Osteocyte (in vitro differentiated cells): Measurements from ENCODE around the gene A1BG. TPM values are rescaled to one million over a fixed set of nuclear protein-coding genes. Genes with fewer than 3 reads are reported as not detected.

Experiments
- DNase-seq: peaks from one replicate; pipeline ENCODE4 v3.0.0; 2021; ENCODE audit warnings: mixed read lengths; ENCODE audit not compliant: unreplicated experiment; ENCODE audit errors: extremely low spot score
- H3K27ac Mint-ChIP-seq: one replicate; pipeline ENCODE4 v1.8.0; 2021; ENCODE audit warnings: mild to moderate bottlenecking, mixed read lengths; ENCODE audit not compliant: unreplicated experiment
- H3K27me3 Mint-ChIP-seq: one replicate; pipeline ENCODE4 v1.8.0; 2021; ENCODE audit warnings: mixed read lengths; ENCODE audit not compliant: unreplicated experiment
- H3K36me3 Mint-ChIP-seq: one replicate; pipeline ENCODE4 v1.8.0; 2021; ENCODE audit warnings: mixed read lengths; ENCODE audit not compliant: unreplicated experiment
- H3K4me1 Mint-ChIP-seq: one replicate; pipeline ENCODE4 v1.8.0; 2021; ENCODE audit warnings: mixed read lengths; ENCODE audit not compliant: unreplicated experiment
- H3K4me3 Mint-ChIP-seq: one replicate; pipeline ENCODE4 v1.8.0; 2021; ENCODE audit warnings: mild to moderate bottlenecking, moderate library complexity, mixed read lengths; ENCODE audit not compliant: unreplicated experiment
- H3K9me3 Mint-ChIP-seq: one replicate; pipeline ENCODE4 v1.8.0; 2021; ENCODE audit warnings: mixed read lengths; ENCODE audit not compliant: unreplicated experiment
- CTCF ChIP-seq: fragments of 200-600 bp; sonication (generic); IDR thresholded peaks from 2 replicates; pipeline ENCODE4 v1.5.0; 2021; ENCODE audit warnings: antibody characterized with exemption, mild to moderate bottlenecking, moderate library complexity
- microRNA-seq: library from miRNA; unstranded; fragments of <30 nt; microRNA quantifications from one replicate; pipeline ENCODE4 v1.1.0, GENCODE V29; 2020; ENCODE audit not compliant: unreplicated experiment
- total RNA-seq: library from RNA; stranded (reverse); gene quantifications from 2 replicates; pipeline ENCODE4 v1.2.1, GENCODE V29; 2021

A1BG gene
- total RNA-seq, 1 donor from 2014 or later, result 39.8 TPM

- no peak for TF ChIP-seq CTCF
- no peak for DNase-seq
- peaks cover 22% of the 10 kb centered on the region for H3K4me1 Mint-ChIP-seq
- peak overlapping the region; percentile 99 for H3K27ac Mint-ChIP-seq
- peaks cover 55% of the 10 kb centered on the region for H3K36me3 Mint-ChIP-seq
- peak overlapping the region; percentile 100 for H3K4me3 Mint-ChIP-seq
- no peaks in the 10 kb centered on the region for H3K9me3 Mint-ChIP-seq
- H3K27me3 Mint-ChIP-seq, result no peaks in the 10 kb centered on the region
Measured at GRCh38 chr19:58304748-58305064, 48.6 kb downstream of the A1BG start.

DNA sequence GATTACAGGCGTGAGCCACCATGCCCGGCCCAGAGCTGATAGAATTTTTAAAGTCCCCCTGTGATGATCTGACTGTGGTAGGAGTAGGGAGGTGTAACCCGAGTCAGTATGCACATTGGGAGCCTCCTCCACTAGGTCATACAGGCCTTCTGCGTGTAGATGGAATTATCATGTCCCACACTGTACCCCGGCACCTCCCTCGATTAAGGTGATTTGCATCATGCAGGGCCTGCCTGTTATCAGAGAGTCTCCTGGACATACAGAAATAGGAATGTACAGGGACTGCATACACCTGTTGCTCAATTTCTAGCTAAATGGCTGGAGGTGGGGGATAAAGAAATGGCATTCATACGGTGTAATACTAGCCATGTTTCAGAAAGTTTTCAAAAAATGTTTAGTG is 49.0 kb downstream of the A1BG start:
- TF ChIP-seq CTCF, result no peak
- DNase-seq, result no peak
- Mint-ChIP-seq H3K36me3 (peaks cover 53% of the 10 kb centered on the region), H3K9me3 (no peaks in the 10 kb centered on the region), H3K4me3 (peak overlapping the region; percentile 100), H3K27me3 (no peaks in the 10 kb centered on the region), H3K27ac (peak overlapping the region; percentile 99), H3K4me1 (peaks cover 22% of the 10 kb centered on the region)

DNA sequence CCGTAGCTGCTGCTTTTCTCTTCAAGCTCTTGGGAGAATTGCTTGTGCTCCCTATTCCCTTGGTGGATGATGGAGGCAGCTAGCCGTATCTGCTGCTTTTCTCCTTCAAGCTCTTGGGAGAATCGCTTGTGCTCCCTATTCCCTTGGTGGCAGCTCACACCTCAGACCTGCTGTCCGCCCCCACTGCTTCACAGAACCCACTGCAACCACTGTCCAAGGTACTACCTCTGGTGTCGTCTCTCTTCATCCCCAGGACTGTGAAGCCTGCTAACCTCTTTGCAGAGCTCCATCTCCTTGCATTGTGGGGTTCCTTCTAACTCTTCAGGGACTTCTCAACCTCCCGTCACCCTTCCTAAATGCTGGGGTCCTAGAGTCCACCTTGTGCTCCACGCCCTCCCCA is 52.7 kb downstream of the A1BG start:
- peaks cover 14% of the 10 kb centered on the region for H3K4me1 Mint-ChIP-seq
- no peak overlapping the region for H3K4me3 Mint-ChIP-seq
- no peak for DNase-seq
- H3K9me3 Mint-ChIP-seq, result no peaks in the 10 kb centered on the region
- TF ChIP-seq CTCF, result no peak
- peaks cover 42% of the 10 kb centered on the region for H3K36me3 Mint-ChIP-seq
- H3K27ac Mint-ChIP-seq, result no peak overlapping the region
- no peaks in the 10 kb centered on the region for H3K27me3 Mint-ChIP-seq

DNA sequence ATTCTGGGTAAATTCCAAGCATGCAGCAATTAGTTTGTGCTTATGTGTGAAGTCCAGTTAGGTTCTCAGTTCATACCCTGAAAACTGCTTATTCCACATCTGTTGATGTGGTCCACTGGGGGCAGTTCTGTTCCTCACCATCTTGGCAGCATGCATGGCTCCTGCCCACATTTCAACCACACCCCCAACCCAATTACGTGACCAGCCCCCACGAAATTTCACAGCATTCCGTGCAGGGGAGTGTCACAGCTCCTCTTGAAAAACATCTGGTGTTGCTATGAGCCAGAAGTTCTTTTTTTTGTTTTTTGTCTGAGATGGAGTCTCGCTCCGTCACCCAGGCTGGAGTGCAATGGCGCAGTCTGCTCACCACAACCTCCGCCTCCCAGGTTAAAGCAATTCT is 57.2 kb downstream of the A1BG start:
- no peaks in the 10 kb centered on the region for H3K27me3 Mint-ChIP-seq
- DNase-seq, result no peak
- no peak for TF ChIP-seq CTCF
- H3K4me3 Mint-ChIP-seq, result no peak overlapping the region
- H3K9me3 Mint-ChIP-seq, result peaks cover 19% of the 10 kb centered on the region
- H3K4me1 Mint-ChIP-seq, result no peaks in the 10 kb centered on the region
- H3K36me3 Mint-ChIP-seq, result peaks cover 74% of the 10 kb centered on the region
- no peak overlapping the region for H3K27ac Mint-ChIP-seq

Small RNAs within 50 kb of the gene (microRNA-seq; reads per million reads assigned to microRNA genes)
- gene MIR4754 (not detected), gene MIR6806 (not detected)

Other genes with a start within 250 kb of the A1BG start
- 10.0 and 10.3 TPM in 2 replicates for gene ZNF329, start 202.7 kb downstream of the A1BG start, total RNA-seq
- gene ZNF274, start 170.4 kb downstream of the A1BG start, total RNA-seq, result 14.6 and 17.2 TPM in 2 replicates
- gene ZNF544, start 124.6 kb downstream of the A1BG start, total RNA-seq, result 25.2 and 25.7 TPM in 2 replicates
- gene ZNF8, start 74.5 kb downstream of the A1BG start, total RNA-seq, result 10.7 and 10.9 TPM in 2 replicates
- gene ERVK3-1, start 48.1 kb downstream of the A1BG start, total RNA-seq, result 28.7 and 36.2 TPM in 2 replicates
- 3.7 and 4.1 TPM in 2 replicates for gene ZSCAN22, start 26.5 kb downstream of the A1BG start, total RNA-seq
- 1.4 and 2.7 TPM in 2 replicates for gene ZNF497, start 9.3 kb upstream of the A1BG start, total RNA-seq
- 2.5 and 3.0 TPM in 2 replicates for gene ZNF837, start 27.5 kb upstream of the A1BG start, total RNA-seq
- 933 and 942 TPM in 2 replicates for gene RPS5, start 33.8 kb upstream of the A1BG start, total RNA-seq
- gene RNF225, start 42.2 kb upstream of the A1BG start, total RNA-seq, result not detected in 2 replicates
- 11.8 and 12.1 TPM in 2 replicates for gene ZNF584, start 55.2 kb upstream of the A1BG start, total RNA-seq
- 0.71 and 1.2 TPM in 2 replicates for gene ZNF132, start 86.7 kb upstream of the A1BG start, total RNA-seq
- gene ZNF324B, start 98.1 kb upstream of the A1BG start, total RNA-seq, result 7.4 and 8.2 TPM in 2 replicates
- 12.9 and 14.8 TPM in 2 replicates for gene ZNF324, start 113.6 kb upstream of the A1BG start, total RNA-seq
- 15.5 and 15.9 TPM in 2 replicates for gene ZNF446, start 122.9 kb upstream of the A1BG start, total RNA-seq
- 7.5 and 8.8 TPM in 2 replicates for gene SLC27A5, start 158.5 kb upstream of the A1BG start, total RNA-seq
- gene ZBTB45, start 166.3 kb upstream of the A1BG start, total RNA-seq, result 16.7 and 17.2 TPM in 2 replicates
- gene TRIM28, start 190.6 kb upstream of the A1BG start, total RNA-seq, result 333 and 354 TPM in 2 replicates
- gene CHMP2A, start 201.6 kb upstream of the A1BG start, total RNA-seq, result 130 and 132 TPM in 2 replicates
- gene UBE2M, start 205.1 kb upstream of the A1BG start, total RNA-seq, result 76.2 and 78.3 TPM in 2 replicates
- 25.3 and 30.9 TPM in 2 replicates for gene MZF1, start 219.8 kb upstream of the A1BG start, total RNA-seq